ENCODE data around the gene SPPL2B. TPM values are rescaled to one million over a fixed set of nuclear protein-coding genes. Genes with fewer than 3 reads are reported as not detected.
A peak's percentile ranks its signal among the peaks of the same experiment; 100 is the strongest.

Gene SPPL2B
- total and polyA plus RNA-seq, 10 donors: 40.5 to 111 (median 78.1) TPM

GRCh38 chr19:2288818-2289713 is 39.4 kb upstream of the SPPL2B start:
- peaks cover 21 to 100% (median 65%) of the 10 kb centered on the region in 6 donors for H3K4me1 ChIP-seq
- H3K36me3 ChIP-seq: peaks cover 0 to 30% (median 3%) of the 10 kb centered on the region in 6 donors
- 19 to 48% (median 29%) methylated on average over 17 to 28 of the region's 28 CpGs for WGBS, 5 donors
- H3K27me3 ChIP-seq (replicated peaks in 1 of 7): peaks cover 0 to 53% (median 34%) of the 10 kb centered on the region in 7 donors
- no peak for DNase-seq
- TF ChIP-seq, protein P1, sequence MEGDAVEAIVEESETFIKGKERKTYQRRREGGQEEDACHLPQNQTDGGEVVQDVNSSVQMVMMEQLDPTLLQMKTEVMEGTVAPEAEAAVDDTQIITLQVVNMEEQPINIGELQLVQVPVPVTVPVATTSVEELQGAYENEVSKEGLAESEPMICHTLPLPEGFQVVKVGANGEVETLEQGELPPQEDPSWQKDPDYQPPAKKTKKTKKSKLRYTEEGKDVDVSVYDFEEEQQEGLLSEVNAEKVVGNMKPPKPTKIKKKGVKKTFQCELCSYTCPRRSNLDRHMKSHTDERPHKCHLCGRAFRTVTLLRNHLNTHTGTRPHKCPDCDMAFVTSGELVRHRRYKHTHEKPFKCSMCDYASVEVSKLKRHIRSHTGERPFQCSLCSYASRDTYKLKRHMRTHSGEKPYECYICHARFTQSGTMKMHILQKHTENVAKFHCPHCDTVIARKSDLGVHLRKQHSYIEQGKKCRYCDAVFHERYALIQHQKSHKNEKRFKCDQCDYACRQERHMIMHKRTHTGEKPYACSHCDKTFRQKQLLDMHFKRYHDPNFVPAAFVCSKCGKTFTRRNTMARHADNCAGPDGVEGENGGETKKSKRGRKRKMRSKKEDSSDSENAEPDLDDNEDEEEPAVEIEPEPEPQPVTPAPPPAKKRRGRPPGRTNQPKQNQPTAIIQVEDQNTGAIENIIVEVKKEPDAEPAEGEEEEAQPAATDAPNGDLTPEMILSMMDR (IDR thresholded peaks at IDR 0.05 in 8 of 11, conservative IDR thresholded peaks at IDR 0.05 in 3 of 11): no peak
- TF ChIP-seq POLR2AphosphoS5 (IDR thresholded peaks at IDR 0.05) (no peak), POLR2A (IDR thresholded peaks at IDR 0.05) (no peak)
- intact Hi-C loops (cut with DNase I; ENCODE audit: low total_unique reads): no loop called here
- no peaks in the 10 kb centered on the region for H3K9me3 ChIP-seq
- peak overlapping the region; percentile 25 to 86 (median 75) for H3K4me3 ChIP-seq
- H3K27ac ChIP-seq: peak overlapping the region; percentile 78 to 99 (median 92)

DNA sequence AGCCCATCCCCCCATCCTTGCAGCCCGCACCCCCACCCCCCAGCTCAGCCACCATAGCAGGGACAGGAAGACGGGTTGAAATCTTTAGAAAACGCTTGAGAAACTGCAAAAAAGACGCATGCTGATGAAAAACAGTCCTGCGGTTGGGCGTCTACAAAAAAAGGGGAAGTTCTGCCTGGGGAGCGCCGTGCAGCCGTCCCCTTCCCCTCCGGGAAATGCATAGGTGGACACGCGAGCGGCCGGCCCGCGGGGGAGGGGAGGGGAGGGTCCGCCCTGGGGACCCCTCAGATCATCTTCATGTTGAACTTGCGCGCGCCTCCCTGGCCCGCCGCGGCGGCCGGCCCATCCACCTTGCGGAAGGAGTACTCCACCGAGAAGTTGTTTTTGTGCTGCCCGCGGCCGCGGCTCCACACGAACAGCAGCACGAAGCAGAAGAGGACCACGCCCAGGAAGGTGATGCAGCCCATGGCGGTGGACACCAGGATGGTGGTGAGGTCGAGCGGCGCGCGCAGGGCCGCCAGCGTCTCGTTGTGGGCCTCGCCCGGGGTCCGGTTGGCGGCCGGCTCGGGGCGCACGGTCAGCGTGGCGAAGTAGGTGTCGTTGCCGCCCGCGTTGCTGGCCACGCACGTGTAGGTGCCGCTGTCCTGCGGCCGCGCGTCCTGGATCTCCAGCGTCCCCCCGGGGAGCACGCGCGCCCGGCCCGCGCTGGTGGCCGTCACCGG is 38.6 kb upstream of the SPPL2B start:
- WGBS, 5 donors: 0 to 1% (median 0%) methylated on average over 21 to 74 of the region's 74 CpGs
- TF ChIP-seq POLR2AphosphoS5 (IDR thresholded peaks at IDR 0.05): peak; percentile 61 to 87 (median 73)
- TF ChIP-seq, protein P1 (IDR thresholded peaks at IDR 0.05 in 8 of 11, conservative IDR thresholded peaks at IDR 0.05 in 3 of 11): no peak
- Histone ChIP-seq H3K9me3 (no peaks in the 10 kb centered on the region), H3K27me3 (replicated peaks in 1 of 7) (peaks cover 0 to 61% (median 34%) of the 10 kb centered on the region in 7 donors), H3K4me1 (peaks cover 21 to 100% (median 71%) of the 10 kb centered on the region in 6 donors), H3K4me3 (peak overlapping the region; percentile 25 to 86 (median 75)), H3K36me3 (peaks cover 0 to 38% (median 3%) of the 10 kb centered on the region in 6 donors), H3K27ac (peak overlapping the region; percentile 78 to 99 (median 92))
- intact Hi-C loops (cut with DNase I; ENCODE audit: low total_unique reads): no loop called here
- DNase-seq: peak; percentile 94

- Histone ChIP-seq H3K4me3 (peak overlapping the region; percentile 25 to 86 (median 75)), H3K27ac (peak overlapping the region; percentile 78 to 99 (median 92)), H3K4me1 (peaks cover 21 to 100% (median 76%) of the 10 kb centered on the region in 6 donors), H3K36me3 (peaks cover 0 to 46% (median 3%) of the 10 kb centered on the region in 6 donors), H3K27me3 (replicated peaks in 1 of 7) (peaks cover 0 to 61% (median 34%) of the 10 kb centered on the region in 7 donors), H3K9me3 (no peaks in the 10 kb centered on the region)
- intact Hi-C loops (cut with DNase I; ENCODE audit: low total_unique reads): no loop called here
- peak; percentile 90 for DNase-seq
- WGBS, 5 donors: 0 to 2% (median 2%) methylated on average over 13 to 82 of the region's 82 CpGs
- TF ChIP-seq POLR2A (IDR thresholded peaks at IDR 0.05) (no peak), POLR2AphosphoS5 (IDR thresholded peaks at IDR 0.05) (peak in 2 of 3 donors; percentile 10 to 61)
- TF ChIP-seq, protein P1 (IDR thresholded peaks at IDR 0.05 in 8 of 11, conservative IDR thresholded peaks at IDR 0.05 in 3 of 11): no peak
Measured at GRCh38 chr19:2290441-2291184, 37.9 kb upstream of the SPPL2B start.
